Upper lobe of left lung (tissue), 4 donors: ENCODE measurements around the gene DPF3.

Source experiments
- POLR2A ChIP-seq, 4 donors: fragments of 450-650 bp; IDR thresholded peaks; one replicate each; pipeline ENCODE4 v1.5.1; 2016 to 2017; ENCODE audit warnings: antibody characterized with exemption in 4 of 4, mild to moderate bottlenecking in 2 of 4
- POLR2AphosphoS5 ChIP-seq, 2 donors: sonication (generic); formaldehyde crosslinking; IDR thresholded peaks; one replicate each; pipeline ENCODE4 v1.5.1; 2017; ENCODE audit warnings: antibody characterized with exemption in 2 of 2
- TF ChIP-seq, protein P1 (sequence below), 6 experiments: fragments of 450-650 bp in 4 of 6; fragments of 200-600 bp in 2 of 6; sonication (generic) in 2 of 6; IDR thresholded peaks; one replicate each; pipeline ENCODE4 v1.5.1; 2016 to 2019; ENCODE audit warnings: antibody characterized with exemption in 6 of 6

DNA sequence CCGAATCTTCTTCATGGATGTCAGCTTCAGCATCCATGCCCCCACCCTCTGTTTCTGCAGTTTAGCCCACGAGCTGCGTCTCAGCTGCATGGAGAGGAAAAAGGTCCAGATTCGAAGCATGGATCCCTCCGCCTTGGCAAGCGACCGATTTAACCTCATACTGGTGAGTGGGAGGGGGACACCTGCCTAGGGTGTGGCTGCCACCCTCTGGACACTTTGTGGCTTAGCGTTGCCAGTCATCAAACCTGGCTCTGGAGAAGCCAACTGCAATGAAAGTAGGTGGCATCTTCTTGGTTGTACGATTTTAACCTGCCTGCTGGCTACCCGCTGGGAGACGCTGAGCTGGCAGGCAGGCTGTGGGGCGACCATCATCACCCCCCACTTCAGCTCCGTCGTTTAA, 49.0 kb upstream of the DPF3 start:
- TF ChIP-seq POLR2A (IDR thresholded peaks at IDR 0.05) (no peak), POLR2AphosphoS5 (IDR thresholded peaks at IDR 0.05) (no peak)
- TF ChIP-seq, protein P1, sequence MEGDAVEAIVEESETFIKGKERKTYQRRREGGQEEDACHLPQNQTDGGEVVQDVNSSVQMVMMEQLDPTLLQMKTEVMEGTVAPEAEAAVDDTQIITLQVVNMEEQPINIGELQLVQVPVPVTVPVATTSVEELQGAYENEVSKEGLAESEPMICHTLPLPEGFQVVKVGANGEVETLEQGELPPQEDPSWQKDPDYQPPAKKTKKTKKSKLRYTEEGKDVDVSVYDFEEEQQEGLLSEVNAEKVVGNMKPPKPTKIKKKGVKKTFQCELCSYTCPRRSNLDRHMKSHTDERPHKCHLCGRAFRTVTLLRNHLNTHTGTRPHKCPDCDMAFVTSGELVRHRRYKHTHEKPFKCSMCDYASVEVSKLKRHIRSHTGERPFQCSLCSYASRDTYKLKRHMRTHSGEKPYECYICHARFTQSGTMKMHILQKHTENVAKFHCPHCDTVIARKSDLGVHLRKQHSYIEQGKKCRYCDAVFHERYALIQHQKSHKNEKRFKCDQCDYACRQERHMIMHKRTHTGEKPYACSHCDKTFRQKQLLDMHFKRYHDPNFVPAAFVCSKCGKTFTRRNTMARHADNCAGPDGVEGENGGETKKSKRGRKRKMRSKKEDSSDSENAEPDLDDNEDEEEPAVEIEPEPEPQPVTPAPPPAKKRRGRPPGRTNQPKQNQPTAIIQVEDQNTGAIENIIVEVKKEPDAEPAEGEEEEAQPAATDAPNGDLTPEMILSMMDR (IDR thresholded peaks at IDR 0.05): no peak
